Endothelial cell (in vitro differentiated cells): Measurements from ENCODE around the gene DERA. TPM values are rescaled to one million over a fixed set of nuclear protein-coding genes. Genes with fewer than 3 reads are reported as not detected.
A peak's percentile ranks its signal among the peaks of the same experiment; 100 is the strongest.
"Not testable (repeated sequence)": the region's sequence is repeated elsewhere in the genome, so short reads cannot be mapped to it uniquely, and the experiment has no call there.

Experiments
- DNase-seq: peaks from one replicate; pipeline ENCODE4 v3.0.0; 2021; ENCODE audit warnings: low spot score
- H3K27ac Mint-ChIP-seq: one replicate; pipeline ENCODE4 v1.8.0; 2021; ENCODE audit warnings: mixed read lengths, inconsistent platforms; ENCODE audit not compliant: unreplicated experiment
- H3K27me3 Mint-ChIP-seq: one replicate; pipeline ENCODE4 v1.8.0; 2021; ENCODE audit warnings: mild to moderate bottlenecking, moderate library complexity, mixed read lengths, inconsistent platforms; ENCODE audit not compliant: unreplicated experiment
- H3K36me3 Mint-ChIP-seq: one replicate; pipeline ENCODE4 v1.8.0; 2021; ENCODE audit warnings: mild to moderate bottlenecking, low read depth, mixed read lengths, inconsistent platforms; ENCODE audit not compliant: unreplicated experiment
- H3K4me1 Mint-ChIP-seq: one replicate; pipeline ENCODE4 v1.8.0; 2021; ENCODE audit warnings: mild to moderate bottlenecking, mixed read lengths, inconsistent platforms; ENCODE audit not compliant: unreplicated experiment
- H3K4me3 Mint-ChIP-seq: one replicate; pipeline ENCODE4 v1.8.0; 2021; ENCODE audit warnings: mild to moderate bottlenecking, mixed read lengths, inconsistent platforms; ENCODE audit not compliant: unreplicated experiment
- H3K9me3 Mint-ChIP-seq: one replicate; pipeline ENCODE4 v1.8.0; 2021; ENCODE audit warnings: mixed read lengths, inconsistent platforms; ENCODE audit not compliant: unreplicated experiment
- total RNA-seq: library from RNA; stranded (reverse); fragmentation: NEBNext Ultra II Directional; extraction: Animal tissue kit (Norgen Biotek cat#: 25700); gene quantifications from one replicate; pipeline ENCODE4 v1.2.1, GENCODE V29; 2021; ENCODE audit not compliant: unreplicated experiment
- TF ChIP-seq, protein P1 (sequence below): fragments of 200-600 bp; sonication (generic); IDR thresholded peaks from one replicate; pipeline ENCODE4 v1.5.0; 2021; ENCODE audit warnings: antibody characterized with exemption; ENCODE audit not compliant: unreplicated experiment

Gene DERA
- total RNA-seq, 1 donor from 2014 or later: 50.3 TPM

DNA sequence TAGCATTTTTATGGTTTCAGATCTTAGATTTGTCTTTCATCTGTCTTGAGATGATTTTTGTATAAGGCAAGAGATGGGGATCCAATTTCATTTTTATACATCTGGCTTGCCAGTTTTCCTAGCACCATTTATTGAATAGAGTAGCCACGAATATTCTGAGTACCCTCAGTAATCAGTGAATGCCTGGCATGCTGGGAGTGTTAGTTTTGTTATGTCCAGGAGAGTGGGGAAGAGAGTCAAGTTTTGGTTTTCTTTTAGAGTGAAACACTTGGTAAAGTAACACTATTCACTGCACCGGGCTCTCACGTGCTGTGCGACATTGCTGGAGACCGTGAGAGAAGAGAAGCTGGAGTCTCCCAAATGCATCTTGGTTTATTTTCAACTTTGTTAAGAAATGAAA, 31.3 kb downstream of the DERA start:
- TF ChIP-seq, protein P1, sequence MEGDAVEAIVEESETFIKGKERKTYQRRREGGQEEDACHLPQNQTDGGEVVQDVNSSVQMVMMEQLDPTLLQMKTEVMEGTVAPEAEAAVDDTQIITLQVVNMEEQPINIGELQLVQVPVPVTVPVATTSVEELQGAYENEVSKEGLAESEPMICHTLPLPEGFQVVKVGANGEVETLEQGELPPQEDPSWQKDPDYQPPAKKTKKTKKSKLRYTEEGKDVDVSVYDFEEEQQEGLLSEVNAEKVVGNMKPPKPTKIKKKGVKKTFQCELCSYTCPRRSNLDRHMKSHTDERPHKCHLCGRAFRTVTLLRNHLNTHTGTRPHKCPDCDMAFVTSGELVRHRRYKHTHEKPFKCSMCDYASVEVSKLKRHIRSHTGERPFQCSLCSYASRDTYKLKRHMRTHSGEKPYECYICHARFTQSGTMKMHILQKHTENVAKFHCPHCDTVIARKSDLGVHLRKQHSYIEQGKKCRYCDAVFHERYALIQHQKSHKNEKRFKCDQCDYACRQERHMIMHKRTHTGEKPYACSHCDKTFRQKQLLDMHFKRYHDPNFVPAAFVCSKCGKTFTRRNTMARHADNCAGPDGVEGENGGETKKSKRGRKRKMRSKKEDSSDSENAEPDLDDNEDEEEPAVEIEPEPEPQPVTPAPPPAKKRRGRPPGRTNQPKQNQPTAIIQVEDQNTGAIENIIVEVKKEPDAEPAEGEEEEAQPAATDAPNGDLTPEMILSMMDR: no peak
- Mint-ChIP-seq H3K4me1 (no peaks in the 10 kb centered on the region), H3K27me3 (peaks cover 6% of the 10 kb centered on the region), H3K4me3 (peak overlapping the region; percentile 23), H3K36me3 (peaks cover 13% of the 10 kb centered on the region), H3K27ac (no peak overlapping the region), H3K9me3 (no peaks in the 10 kb centered on the region)
- DNase-seq: no peak

DNA sequence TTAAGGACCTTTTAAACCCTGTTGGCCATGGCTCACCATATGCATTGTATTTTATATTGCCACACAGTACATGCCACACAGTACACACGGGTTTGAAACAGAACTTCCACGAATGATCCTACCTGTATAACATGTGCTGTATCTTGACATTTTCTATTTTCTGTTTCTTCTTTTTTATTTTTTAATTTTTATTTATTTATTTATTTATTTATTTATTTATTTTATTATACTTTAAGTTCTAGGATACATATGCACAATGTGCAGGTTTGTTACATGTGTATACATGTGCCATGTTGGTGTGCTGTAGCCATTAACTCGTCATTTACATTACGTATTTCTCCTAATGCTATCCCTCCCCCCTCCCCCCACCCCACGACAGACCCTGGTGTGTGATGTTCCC, 32.4 kb downstream of the DERA start:
- H3K36me3 Mint-ChIP-seq: peaks cover 19% of the 10 kb centered on the region
- H3K9me3 Mint-ChIP-seq, DNase-seq, H3K27me3 Mint-ChIP-seq, H3K4me3 Mint-ChIP-seq, H3K27ac Mint-ChIP-seq, H3K4me1 Mint-ChIP-seq: not testable (repeated sequence)

DNA sequence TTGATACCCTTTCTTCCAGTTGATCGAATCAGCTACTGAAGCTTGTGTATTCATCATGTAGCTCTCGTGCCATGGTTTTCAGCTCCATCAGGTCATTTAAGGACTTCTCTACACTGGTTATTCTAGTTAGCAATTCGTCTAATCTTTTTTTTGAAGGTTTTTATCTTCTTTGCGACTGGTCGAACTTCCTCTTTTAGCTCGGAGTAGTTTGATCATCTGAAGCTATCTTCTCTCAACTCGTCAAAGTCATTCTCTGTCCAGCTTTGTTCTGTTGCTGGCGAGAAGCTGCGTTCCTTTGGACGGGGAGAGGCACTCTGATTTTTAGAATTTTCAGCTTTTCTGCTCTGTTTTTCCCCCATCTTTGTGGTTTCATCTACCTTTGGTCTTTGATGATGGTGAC, 37.3 kb downstream of the DERA start:
- not testable (repeated sequence) for H3K4me1 Mint-ChIP-seq, DNase-seq, H3K4me3 Mint-ChIP-seq, H3K27me3 Mint-ChIP-seq, H3K27ac Mint-ChIP-seq, H3K9me3 Mint-ChIP-seq
- H3K36me3 Mint-ChIP-seq: peaks cover 14% of the 10 kb centered on the region

DNA sequence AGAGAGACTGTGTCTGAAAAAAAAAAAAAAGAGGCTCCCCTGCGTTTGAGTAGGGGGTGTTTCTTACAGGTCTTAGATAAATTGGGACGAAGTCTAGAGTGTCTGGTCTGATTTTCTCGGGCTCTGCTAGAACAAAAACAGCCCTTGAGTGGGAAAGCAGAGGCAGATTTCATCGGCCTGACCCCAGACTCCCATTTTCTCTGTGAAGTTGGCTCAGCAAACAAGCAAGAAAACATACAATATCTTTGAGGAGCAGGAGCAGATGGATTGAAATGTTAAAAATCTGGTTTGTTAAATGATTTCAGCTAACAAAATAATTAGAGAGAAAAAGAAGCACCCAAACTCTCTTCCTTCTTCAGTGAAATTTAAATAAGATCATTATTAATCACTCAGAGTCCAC, 44.1 kb downstream of the DERA start:
- Mint-ChIP-seq H3K27ac (no peak overlapping the region), H3K9me3 (no peaks in the 10 kb centered on the region), H3K36me3 (no peaks in the 10 kb centered on the region), H3K27me3 (peaks cover 4% of the 10 kb centered on the region), H3K4me3 (no peak overlapping the region), H3K4me1 (peaks cover 3% of the 10 kb centered on the region)
- DNase-seq: no peak
- TF ChIP-seq, protein P1: no peak

DNA sequence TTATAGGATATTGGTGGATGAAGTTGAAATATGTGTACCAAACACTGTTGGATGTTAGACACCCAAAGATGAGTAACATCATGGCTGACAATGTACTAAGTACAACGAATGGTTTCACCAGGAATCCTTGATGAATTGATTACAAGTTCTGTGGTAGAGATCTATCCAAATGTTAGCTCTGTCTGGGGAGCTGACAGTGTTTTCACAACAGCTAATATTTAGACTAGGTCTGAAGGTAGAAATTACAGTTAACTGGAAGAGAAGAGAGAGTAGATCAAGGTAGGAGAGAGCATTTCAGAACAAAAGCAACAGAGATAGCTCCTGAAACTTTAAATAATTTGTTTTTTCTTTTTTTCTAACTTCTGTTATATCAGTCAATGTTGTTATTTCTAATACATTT, 44.9 kb downstream of the DERA start:
- Mint-ChIP-seq H3K4me1 (peaks cover 3% of the 10 kb centered on the region), H3K27me3 (peaks cover 4% of the 10 kb centered on the region), H3K9me3 (peaks cover 4% of the 10 kb centered on the region), H3K4me3 (no peak overlapping the region), H3K27ac (no peak overlapping the region), H3K36me3 (peaks cover 7% of the 10 kb centered on the region)
- TF ChIP-seq, protein P1: no peak
- no peak for DNase-seq

DNA sequence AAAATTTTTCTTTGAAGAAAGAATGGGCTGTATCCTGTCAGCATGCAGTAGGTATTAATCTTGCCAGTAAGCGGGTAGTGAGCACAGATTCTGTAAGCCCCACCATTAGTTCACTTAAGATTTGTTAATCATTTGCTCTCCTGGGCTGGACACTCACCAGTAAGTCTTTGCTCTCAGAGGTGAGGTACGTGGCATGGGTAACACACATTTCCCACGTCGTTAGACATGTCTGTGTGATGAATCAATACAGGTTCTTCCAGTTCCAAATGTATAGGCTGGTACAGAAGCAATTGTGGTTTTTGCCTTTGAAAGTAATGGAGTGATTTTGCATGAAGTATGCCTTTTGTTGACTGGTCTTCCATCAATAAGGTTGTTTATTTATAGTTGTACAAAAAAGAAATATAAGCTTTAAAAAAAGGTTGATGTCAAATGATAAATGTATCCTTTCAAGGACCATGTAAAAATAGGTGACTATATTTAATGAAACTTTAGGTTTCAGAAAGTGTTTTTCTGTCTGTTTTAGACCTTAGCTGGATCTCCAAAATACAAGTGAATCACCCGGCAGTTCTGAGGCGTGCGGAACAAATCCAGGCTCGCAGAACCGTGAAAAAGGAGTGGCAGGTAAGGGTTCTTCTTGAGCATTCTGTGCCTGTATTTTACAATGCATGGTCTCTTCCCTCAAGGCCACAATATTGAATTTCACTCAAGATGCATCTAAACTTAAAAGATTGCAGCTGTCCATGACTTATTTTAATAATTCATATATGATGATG, 45.5 kb downstream of the DERA start:
- DNase-seq: no peak
- H3K36me3 Mint-ChIP-seq: peaks cover 7% of the 10 kb centered on the region
- no peak overlapping the region for H3K4me3 Mint-ChIP-seq
- H3K27me3 Mint-ChIP-seq: peaks cover 4% of the 10 kb centered on the region
- peaks cover 3% of the 10 kb centered on the region for H3K4me1 Mint-ChIP-seq
- TF ChIP-seq, protein P1: no peak
- H3K9me3 Mint-ChIP-seq: peaks cover 4% of the 10 kb centered on the region
- H3K27ac Mint-ChIP-seq: no peak overlapping the region
